ENCODE measurements around the gene ATXN1. TPM values are rescaled to one million over a fixed set of nuclear protein-coding genes. Genes with fewer than 3 reads are reported as not detected.

ATXN1 gene
- total RNA-seq, 1 donor from 2014 or later = 107 TPM

GRCh38 chr6:16359563-16359962, 401.7 kb downstream of the ATXN1 start:
- Mint-ChIP-seq H3K36me3 (ENCODE audit: low read depth) (peaks cover 5% of the 10 kb centered on the region), H3K27me3 (ENCODE audit: insufficient read depth) (no peaks in the 10 kb centered on the region), H3K4me1 (ENCODE audit: low read depth) (peaks cover 9% of the 10 kb centered on the region), H3K27ac (no peak overlapping the region), H3K9me3 (no peaks in the 10 kb centered on the region), H3K4me3 (no peak overlapping the region)
- intact Hi-C loops (cut with micrococcal nuclease) = no loop called here
- no peak for DNase-seq (ENCODE audit: low spot score)

- peaks cover 5% of the 10 kb centered on the region for H3K36me3 Mint-ChIP-seq (ENCODE audit: low read depth)
- intact Hi-C loops (cut with micrococcal nuclease) = no loop called here
- peaks cover 9% of the 10 kb centered on the region for H3K4me1 Mint-ChIP-seq (ENCODE audit: low read depth)
- H3K27ac Mint-ChIP-seq = no peak overlapping the region
- H3K27me3 Mint-ChIP-seq (ENCODE audit: insufficient read depth) = no peaks in the 10 kb centered on the region
- no peak for DNase-seq (ENCODE audit: low spot score)
- H3K9me3 Mint-ChIP-seq = no peaks in the 10 kb centered on the region
- no peak overlapping the region for H3K4me3 Mint-ChIP-seq
These were observed 402.6 kb downstream of the ATXN1 start for GRCh38 chr6:16358531-16359138.

DNA sequence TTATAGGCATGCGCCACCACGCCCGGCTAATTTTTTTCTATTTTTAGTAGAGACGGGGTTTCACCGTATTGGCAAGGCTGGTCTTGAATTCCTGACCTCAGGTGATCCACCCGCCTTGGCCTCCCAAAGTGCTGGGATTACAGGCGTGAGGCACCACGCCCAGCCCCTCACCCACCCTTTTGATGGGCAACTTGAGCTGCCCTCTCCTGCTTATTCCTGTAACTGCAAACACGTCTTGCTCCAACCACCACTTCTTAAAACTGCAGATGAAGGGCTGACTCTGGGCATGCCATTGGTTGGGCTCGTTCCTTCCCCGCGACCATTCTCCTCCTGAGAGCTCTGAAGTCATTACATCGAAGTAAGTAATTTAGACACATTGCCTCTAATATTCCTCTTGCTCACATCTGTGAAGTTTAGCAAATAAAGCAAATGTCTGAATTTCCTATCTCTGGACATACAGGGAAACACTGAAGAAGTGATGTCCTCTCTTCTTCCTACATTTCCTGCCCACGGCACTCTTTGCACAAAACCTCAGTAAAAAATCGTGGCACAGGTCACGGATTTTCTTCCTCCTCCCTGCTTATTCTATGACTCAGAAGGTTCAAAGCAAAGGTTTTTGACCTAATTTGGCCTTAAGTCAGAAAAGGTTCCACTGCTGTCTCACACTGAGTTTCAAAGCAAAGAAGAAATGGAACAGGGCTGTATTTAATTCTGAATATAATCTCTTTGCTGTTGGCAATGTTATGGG, 405.4 kb downstream of the ATXN1 start:
- Mint-ChIP-seq H3K27ac (peak overlapping the region; percentile 16), H3K9me3 (no peaks in the 10 kb centered on the region), H3K4me3 (no peak overlapping the region), H3K4me1 (ENCODE audit: low read depth) (peaks cover 9% of the 10 kb centered on the region), H3K27me3 (ENCODE audit: insufficient read depth) (no peaks in the 10 kb centered on the region), H3K36me3 (ENCODE audit: low read depth) (peaks cover 5% of the 10 kb centered on the region)
- no peak for DNase-seq (ENCODE audit: low spot score)
- intact Hi-C loops (cut with micrococcal nuclease) = no loop called here

DNA sequence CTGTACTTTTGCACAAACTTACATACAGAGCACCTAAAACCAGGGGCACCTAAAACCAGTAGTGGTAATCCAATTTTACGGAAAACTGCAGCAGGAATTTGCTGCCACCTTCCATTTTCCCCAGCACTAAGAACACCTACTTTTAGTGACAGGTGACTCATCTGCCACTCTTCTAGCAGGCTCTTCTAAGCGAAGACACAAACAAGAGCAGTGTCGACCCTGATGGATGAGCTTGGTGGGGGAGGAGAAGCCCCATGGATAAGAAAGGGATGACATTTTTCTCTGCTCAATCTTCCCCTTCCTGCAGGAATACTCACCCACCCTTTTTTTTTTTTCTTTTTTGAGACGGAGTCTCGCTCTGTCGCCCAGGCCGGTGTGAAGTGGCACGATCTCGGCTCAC, 406.0 kb downstream of the ATXN1 start:
- DNase-seq (ENCODE audit: low spot score) = no peak
- H3K9me3 Mint-ChIP-seq = no peaks in the 10 kb centered on the region
- intact Hi-C loops (cut with micrococcal nuclease) = no loop called here
- no peaks in the 10 kb centered on the region for H3K27me3 Mint-ChIP-seq (ENCODE audit: insufficient read depth)
- no peak overlapping the region for H3K27ac Mint-ChIP-seq
- peaks cover 9% of the 10 kb centered on the region for H3K4me1 Mint-ChIP-seq (ENCODE audit: low read depth)
- H3K36me3 Mint-ChIP-seq (ENCODE audit: low read depth) = peaks cover 5% of the 10 kb centered on the region
- H3K4me3 Mint-ChIP-seq = no peak overlapping the region

GRCh38 chr6:16354692-16355091, 406.6 kb downstream of the ATXN1 start:
- peaks cover 9% of the 10 kb centered on the region for H3K4me1 Mint-ChIP-seq (ENCODE audit: low read depth)
- DNase-seq (ENCODE audit: low spot score) = no peak
- no peaks in the 10 kb centered on the region for H3K9me3 Mint-ChIP-seq
- intact Hi-C loops (cut with micrococcal nuclease) = no loop called here
- no peak overlapping the region for H3K4me3 Mint-ChIP-seq
- peaks cover 5% of the 10 kb centered on the region for H3K36me3 Mint-ChIP-seq (ENCODE audit: low read depth)
- no peak overlapping the region for H3K27ac Mint-ChIP-seq
- no peaks in the 10 kb centered on the region for H3K27me3 Mint-ChIP-seq (ENCODE audit: insufficient read depth)

DNA sequence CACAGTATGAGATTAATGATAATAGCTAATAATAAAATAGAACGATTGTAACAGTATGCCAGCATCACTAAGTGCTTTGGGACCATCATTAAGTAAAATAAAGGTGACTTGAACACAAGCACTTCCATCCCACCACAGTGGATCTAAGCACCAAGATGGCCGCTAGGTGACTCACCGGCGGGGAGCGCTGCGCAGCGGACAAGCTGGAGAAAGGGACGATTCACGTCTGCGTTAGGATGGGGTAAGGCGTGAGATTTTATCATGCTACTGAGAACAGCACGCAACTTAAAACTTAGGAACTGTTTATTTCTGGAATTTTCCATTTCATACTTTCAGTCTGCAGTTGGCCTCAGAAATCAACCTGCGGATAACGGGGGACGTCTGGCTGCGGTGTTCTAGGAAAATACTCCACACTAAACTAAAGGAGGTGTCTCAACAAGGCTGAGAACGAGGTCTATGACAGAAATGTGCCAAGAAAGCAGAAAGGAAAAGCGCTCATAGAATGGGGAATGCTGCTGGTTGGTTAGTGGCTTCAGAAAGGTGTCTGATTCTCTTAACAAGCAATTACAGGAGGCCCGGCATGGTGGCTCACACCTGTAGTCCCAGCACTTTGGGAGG, 408.3 kb downstream of the ATXN1 start:
- Mint-ChIP-seq H3K27me3 (ENCODE audit: insufficient read depth) (no peaks in the 10 kb centered on the region), H3K4me1 (ENCODE audit: low read depth) (peaks cover 9% of the 10 kb centered on the region), H3K27ac (no peak overlapping the region), H3K36me3 (ENCODE audit: low read depth) (peaks cover 10% of the 10 kb centered on the region), H3K9me3 (no peaks in the 10 kb centered on the region), H3K4me3 (no peak overlapping the region)
- DNase-seq (ENCODE audit: low spot score) = no peak
- intact Hi-C loops (cut with micrococcal nuclease) = no loop called here

DNA sequence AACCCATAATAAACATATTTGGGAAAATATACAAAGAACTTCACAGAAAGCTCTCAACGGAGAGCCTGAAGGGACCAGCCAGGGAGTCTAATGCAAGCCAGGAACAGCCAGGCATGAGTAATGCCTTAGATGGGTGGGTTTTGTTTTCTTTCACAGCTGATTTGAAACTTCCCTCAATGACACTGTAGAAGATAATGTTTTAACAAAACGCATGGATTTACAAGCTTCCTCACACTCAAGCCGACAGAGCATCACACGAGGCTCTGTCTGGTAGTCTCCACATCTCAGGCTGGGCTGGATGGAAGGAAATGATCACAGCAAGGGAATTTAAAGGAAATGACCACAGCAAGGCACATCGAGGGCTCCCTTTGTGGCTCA, 409.0 kb downstream of the ATXN1 start:
- intact Hi-C loops (cut with micrococcal nuclease) = no loop called here
- H3K4me1 Mint-ChIP-seq (ENCODE audit: low read depth) = peaks cover 9% of the 10 kb centered on the region
- H3K9me3 Mint-ChIP-seq = no peaks in the 10 kb centered on the region
- no peak overlapping the region for H3K27ac Mint-ChIP-seq
- peaks cover 7% of the 10 kb centered on the region for H3K36me3 Mint-ChIP-seq (ENCODE audit: low read depth)
- no peak for DNase-seq (ENCODE audit: low spot score)
- no peaks in the 10 kb centered on the region for H3K27me3 Mint-ChIP-seq (ENCODE audit: insufficient read depth)
- no peak overlapping the region for H3K4me3 Mint-ChIP-seq

DNA sequence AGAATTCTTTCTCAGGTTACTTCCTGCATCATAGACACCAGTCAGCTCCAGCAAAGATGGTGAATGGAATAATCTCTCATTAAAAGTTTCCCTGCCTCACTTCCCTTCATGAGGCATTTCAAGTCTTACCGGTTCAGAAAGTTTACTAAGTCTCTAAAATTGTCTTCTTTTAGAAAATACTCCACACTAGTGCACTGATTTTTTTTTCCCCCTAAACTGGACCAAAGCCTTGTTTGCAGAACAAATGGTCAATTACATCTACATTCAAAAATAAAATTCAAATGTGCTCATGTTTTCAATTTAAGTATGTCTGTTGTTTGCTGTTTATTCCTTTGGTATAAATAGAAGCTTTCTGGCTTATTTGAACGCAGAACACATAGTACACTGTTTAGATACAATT, 411.7 kb downstream of the ATXN1 start:
- Mint-ChIP-seq H3K27me3 (ENCODE audit: insufficient read depth) (no peaks in the 10 kb centered on the region), H3K4me3 (no peak overlapping the region), H3K36me3 (ENCODE audit: low read depth) (peaks cover 5% of the 10 kb centered on the region), H3K27ac (no peak overlapping the region), H3K9me3 (no peaks in the 10 kb centered on the region), H3K4me1 (ENCODE audit: low read depth) (no peaks in the 10 kb centered on the region)
- DNase-seq (ENCODE audit: low spot score) = no peak
- intact Hi-C loops (cut with micrococcal nuclease) = no loop called here

DNA sequence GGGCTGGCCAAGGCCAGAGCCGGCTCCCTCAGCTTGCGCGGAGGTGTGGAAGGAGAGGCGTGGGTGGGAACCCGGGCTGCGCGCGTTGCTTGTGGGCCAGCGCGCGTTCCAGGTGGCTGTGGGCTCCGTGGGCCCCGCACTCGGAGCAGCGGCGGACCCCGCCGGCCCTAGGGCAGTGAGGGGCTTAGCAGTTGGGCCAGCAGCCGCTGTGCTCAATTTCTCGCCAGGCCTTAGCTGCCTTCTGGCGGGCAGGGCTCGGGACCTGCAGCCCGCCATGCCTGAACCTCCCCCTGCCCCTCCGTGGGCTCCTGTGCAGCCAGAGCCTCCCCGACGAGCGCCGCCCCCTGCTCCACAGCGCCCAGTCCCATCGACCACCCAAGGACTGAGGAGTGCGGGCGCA, 414.4 kb downstream of the ATXN1 start:
- no peaks in the 10 kb centered on the region for H3K27me3 Mint-ChIP-seq (ENCODE audit: insufficient read depth)
- H3K4me1 Mint-ChIP-seq (ENCODE audit: low read depth) = peaks cover 5% of the 10 kb centered on the region
- H3K36me3 Mint-ChIP-seq (ENCODE audit: low read depth) = peaks cover 7% of the 10 kb centered on the region
- H3K4me3 Mint-ChIP-seq = no peak overlapping the region
- intact Hi-C loops (cut with micrococcal nuclease) = no loop called here
- no peaks in the 10 kb centered on the region for H3K9me3 Mint-ChIP-seq
- no peak overlapping the region for H3K27ac Mint-ChIP-seq
- no peak for DNase-seq (ENCODE audit: low spot score)

- Mint-ChIP-seq H3K4me3 (no peak overlapping the region), H3K4me1 (ENCODE audit: low read depth) (peaks cover 10% of the 10 kb centered on the region), H3K9me3 (no peaks in the 10 kb centered on the region), H3K36me3 (ENCODE audit: low read depth) (peaks cover 7% of the 10 kb centered on the region), H3K27me3 (ENCODE audit: insufficient read depth) (no peaks in the 10 kb centered on the region), H3K27ac (no peak overlapping the region)
- intact Hi-C loops (cut with micrococcal nuclease) = no loop called here
- no peak for DNase-seq (ENCODE audit: low spot score)
These were observed 415.6 kb downstream of the ATXN1 start for GRCh38 chr6:16345449-16346330.

- H3K27ac Mint-ChIP-seq = no peak overlapping the region
These were observed 416.5 kb downstream of the ATXN1 start for GRCh38 chr6:16344756-16345155.

GRCh38 chr6:16343593-16343992, 417.7 kb downstream of the ATXN1 start:
- Mint-ChIP-seq H3K9me3 (no peaks in the 10 kb centered on the region), H3K4me3 (no peak overlapping the region), H3K36me3 (ENCODE audit: low read depth) (peaks cover 3% of the 10 kb centered on the region), H3K27ac (no peak overlapping the region), H3K4me1 (ENCODE audit: low read depth) (peaks cover 10% of the 10 kb centered on the region), H3K27me3 (ENCODE audit: insufficient read depth) (no peaks in the 10 kb centered on the region)
- DNase-seq (ENCODE audit: low spot score) = no peak
- intact Hi-C loops (cut with micrococcal nuclease) = no loop called here

More at GRCh38 chr6:16344756-16345155, 416.5 kb downstream of the ATXN1 start:
- no peaks in the 10 kb centered on the region for H3K27me3 Mint-ChIP-seq (ENCODE audit: insufficient read depth)
- peaks cover 10% of the 10 kb centered on the region for H3K4me1 Mint-ChIP-seq (ENCODE audit: low read depth)
- intact Hi-C loops (cut with micrococcal nuclease) = no loop called here
- no peaks in the 10 kb centered on the region for H3K9me3 Mint-ChIP-seq
- H3K36me3 Mint-ChIP-seq (ENCODE audit: low read depth) = peaks cover 7% of the 10 kb centered on the region
- no peak for DNase-seq (ENCODE audit: low spot score)
- H3K4me3 Mint-ChIP-seq = no peak overlapping the region

DNA sequence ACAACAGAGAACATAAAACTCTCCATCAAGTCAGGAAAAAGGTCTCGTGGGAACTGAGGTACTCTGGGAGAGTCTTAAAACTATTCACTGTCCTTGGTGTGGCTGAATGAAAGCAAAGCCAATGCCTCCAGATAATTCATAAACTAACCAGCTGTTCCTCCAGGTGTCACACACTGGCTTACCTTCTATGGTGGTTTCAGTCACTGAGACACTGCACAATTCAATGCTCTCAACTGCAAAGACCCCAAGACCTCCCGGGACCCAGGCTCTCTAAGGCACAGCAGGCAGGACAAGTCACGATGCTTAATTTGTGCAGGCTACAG, 422.0 kb downstream of the ATXN1 start:
- no peak overlapping the region for H3K27ac Mint-ChIP-seq

More for the DNA sequence above, 422.0 kb downstream of the ATXN1 start:
- Mint-ChIP-seq H3K36me3 (ENCODE audit: low read depth) (peaks cover 10% of the 10 kb centered on the region), H3K9me3 (no peaks in the 10 kb centered on the region), H3K27me3 (ENCODE audit: insufficient read depth) (no peaks in the 10 kb centered on the region), H3K4me1 (ENCODE audit: low read depth) (peaks cover 17% of the 10 kb centered on the region), H3K4me3 (no peak overlapping the region)
- DNase-seq (ENCODE audit: low spot score) = no peak
- intact Hi-C loops (cut with micrococcal nuclease) = no loop called here

Measured in activated T-helper 1 cell treated with anti-CD3 and anti-CD28 coated beads, Interleukin-12 subunit alpha, Interleukin-12 subunit beta, Interleukin-2, Interleukin-4 antibody, amounts not matched to agents 30 ng/mL and 10 ng/mL and 1 ng/mL, durations not matched to agents 14 hours and 24 hours and 36 hours (primary cell).